ENCODE data around the gene IKZF2.

DNA sequence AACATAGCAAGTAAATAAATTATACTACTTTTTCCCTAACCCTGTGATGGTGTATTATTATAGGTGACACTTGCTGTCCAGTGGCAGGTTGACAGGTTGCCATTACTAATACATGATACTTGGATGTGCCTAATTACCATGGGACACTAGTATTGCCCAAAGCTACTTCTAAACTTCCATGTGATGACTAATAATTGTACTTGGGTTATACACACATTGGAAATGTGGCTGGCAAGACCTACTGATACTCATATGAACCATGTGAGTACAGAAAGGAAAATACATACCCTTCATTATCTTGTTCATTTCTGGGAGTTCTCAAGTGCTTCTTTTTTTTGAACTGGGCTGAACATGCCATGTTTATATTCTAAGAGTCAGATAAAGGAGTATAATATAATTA is 156.4 kb downstream of the IKZF2 start:
- TF ChIP-seq, protein P1, sequence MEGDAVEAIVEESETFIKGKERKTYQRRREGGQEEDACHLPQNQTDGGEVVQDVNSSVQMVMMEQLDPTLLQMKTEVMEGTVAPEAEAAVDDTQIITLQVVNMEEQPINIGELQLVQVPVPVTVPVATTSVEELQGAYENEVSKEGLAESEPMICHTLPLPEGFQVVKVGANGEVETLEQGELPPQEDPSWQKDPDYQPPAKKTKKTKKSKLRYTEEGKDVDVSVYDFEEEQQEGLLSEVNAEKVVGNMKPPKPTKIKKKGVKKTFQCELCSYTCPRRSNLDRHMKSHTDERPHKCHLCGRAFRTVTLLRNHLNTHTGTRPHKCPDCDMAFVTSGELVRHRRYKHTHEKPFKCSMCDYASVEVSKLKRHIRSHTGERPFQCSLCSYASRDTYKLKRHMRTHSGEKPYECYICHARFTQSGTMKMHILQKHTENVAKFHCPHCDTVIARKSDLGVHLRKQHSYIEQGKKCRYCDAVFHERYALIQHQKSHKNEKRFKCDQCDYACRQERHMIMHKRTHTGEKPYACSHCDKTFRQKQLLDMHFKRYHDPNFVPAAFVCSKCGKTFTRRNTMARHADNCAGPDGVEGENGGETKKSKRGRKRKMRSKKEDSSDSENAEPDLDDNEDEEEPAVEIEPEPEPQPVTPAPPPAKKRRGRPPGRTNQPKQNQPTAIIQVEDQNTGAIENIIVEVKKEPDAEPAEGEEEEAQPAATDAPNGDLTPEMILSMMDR (IDR thresholded peaks at IDR 0.05): no peak
- TF ChIP-seq ZFX (IDR thresholded peaks at IDR 0.05; ENCODE audit: borderline replicate concordance): no peak
